Measurements from ENCODE around the gene WDR89.
"Not testable (repeated sequence)": the region's sequence is repeated elsewhere in the genome, so short reads cannot be mapped to it uniquely, and the experiment has no call there.

WDR89 gene

DNA sequence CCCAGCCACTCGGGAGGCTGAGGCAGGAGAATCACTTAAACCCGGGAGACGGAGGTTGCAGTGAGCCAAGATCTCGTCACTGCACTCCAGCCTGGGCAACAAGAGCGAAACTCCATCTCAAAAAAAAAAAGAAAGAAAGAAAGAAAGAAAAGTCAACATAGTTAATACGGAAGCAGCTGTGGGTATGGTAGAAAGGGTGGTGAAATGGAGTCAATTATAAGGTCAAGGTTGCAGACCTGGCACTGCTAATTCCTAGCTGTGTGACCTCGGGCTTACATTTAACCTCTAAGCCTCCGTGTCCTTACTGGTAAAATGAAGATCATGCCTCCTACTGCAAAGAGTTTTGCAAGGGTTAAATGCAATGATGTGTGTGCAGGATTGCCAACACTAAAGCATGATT lies 58.6 kb downstream of the WDR89 start:
- DNase-seq = not testable (repeated sequence)

DNA sequence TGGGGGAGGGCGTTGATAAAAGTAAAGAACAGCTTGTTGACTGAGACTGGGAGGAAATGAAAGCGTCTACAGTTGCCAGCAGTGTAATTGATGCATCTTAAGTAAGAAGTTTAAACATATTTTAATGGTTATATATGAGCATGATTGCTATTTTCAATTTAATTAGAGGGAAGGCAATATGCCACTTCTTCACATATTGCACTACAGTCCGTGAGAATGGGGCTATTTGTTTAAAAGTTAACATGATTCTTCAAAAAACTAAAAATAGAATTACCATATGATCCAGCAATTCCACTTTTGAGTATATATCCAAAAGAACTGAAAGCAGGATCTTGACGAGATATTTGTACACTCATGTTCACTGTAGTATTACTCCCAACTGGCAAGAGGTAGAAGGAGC lies 60.2 kb downstream of the WDR89 start:
- no peak for DNase-seq

GRCh38 chr14:63578300-63578699 lies 63.4 kb downstream of the WDR89 start:
- DNase-seq = no peak

DNA sequence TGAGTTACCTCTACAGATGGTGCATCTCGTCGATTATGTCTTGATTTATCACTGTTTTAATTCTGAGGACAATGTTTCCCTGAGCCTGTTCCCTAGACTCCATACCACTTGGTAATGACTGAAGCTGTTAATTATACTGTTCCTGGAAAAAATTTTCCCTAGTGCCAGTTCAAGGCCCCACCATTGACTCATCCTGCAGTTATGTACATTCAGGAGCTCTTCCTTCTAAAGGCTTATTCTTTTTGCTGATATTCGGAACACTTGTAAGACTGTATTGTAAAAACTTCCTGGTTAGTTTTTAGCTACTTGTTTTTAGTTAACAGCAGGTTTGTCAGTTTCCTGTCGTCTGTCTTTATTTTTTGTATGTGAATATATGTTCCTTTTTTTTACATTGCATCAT lies 68.1 kb downstream of the WDR89 start:
- DNase-seq = no peak

DNA sequence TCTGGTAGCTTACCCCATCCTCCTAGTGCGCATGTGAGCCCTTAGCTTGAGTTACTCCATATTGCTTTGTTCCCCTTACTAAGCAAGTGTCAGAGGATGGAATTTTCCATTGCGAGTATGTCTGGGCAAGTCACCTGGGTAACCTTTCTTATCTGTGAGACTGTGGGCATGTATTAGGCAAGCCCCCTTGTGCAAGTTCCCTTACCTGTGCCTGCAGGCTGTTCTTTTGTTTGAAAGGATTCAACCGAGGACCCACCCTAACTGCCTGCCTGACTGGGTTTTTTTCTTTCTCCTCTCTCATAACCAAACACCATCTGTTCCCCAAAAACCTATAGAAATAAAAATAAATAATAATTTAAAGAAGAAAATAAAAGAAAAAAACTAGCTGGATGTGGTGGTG lies 76.2 kb downstream of the WDR89 start:
- no peak for DNase-seq

- no peak for DNase-seq
Observed at GRCh38 chr14:63564318-63564717, 77.4 kb downstream of the WDR89 start.

- DNase-seq = no peak
Observed at GRCh38 chr14:63563370-63564026, 78.2 kb downstream of the WDR89 start.

DNA sequence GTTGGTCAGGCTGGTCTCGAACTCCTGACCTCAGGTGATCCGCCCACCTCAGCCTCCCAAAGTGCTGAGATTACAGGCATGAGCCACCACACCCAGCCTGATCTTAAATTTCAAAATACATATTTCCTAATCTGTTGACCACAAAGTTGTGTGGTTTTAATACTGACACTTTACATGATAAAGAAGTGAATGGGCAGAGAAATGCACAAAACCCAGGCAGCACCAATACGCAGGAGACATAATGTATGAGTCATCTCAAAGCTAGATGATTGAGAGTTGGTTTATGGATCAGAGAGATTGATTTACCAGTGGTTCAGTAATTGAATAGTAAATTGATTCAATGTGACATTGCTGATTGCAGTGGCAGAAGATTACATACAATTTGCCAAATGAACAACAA lies 79.3 kb downstream of the WDR89 start:
- DNase-seq = no peak

DNA sequence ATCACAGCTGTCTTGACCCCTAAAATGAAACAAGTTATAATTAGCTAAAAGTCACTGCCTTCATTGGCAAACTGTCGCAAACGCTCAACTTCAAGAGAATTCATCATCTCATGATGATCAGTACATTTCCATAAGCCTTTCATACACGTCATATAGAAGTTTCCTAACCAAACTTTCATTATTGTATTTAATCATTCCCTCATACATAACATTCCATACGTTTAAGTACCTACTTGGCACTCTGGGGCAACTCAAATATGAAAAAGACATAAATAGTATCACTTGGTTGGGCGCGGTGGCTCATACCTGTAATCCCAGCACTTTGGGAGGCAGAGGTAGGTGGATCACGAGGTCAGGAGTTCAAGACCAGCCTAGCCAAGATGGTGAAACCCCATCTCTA lies 86.1 kb downstream of the WDR89 start:
- DNase-seq = no peak

DNA sequence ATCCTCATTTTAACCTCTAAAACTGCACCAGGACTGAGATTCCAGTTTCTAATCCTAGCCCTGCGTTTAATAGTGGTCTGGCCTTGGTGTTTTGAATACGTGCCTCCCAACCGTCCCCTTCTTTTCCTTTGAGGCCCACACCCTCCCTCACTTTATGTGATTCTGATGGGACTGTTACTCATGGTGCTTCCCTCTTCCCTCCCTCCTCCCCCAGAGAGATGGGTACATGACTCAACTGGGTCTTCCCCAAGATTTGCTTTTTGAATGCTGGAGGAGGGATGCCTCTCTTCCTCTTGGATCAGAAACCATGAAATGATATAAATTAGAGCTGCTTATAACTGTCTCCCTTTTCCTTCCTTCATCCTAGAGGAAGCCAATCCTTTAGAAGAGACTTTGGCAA lies 90.3 kb downstream of the WDR89 start:
- DNase-seq = no peak

DNA sequence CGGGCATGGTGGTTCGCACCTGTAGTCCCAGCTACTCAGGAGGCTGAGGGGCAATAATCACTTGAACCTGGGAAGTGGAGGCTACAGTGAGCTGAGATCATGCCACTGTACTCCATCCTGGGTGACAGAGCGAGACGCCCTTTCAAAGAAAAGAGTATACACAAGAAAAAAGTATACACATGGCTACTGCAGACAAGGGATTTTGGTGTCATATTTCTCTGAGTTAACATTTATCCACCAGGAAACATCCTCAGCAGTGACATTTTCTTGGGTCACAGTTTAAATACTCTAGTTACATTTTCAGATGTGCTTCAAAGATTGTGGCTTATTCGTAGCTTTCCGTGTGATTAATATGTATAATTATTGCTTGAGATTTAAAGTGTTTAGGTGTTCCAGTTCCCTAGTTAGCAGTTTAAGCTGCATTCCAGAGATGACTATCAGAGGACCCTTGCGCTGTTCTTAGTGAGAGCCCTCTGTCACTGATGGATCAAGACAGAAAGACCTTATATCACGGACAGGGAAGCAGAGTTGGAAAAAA lies 93.8 kb downstream of the WDR89 start:
- DNase-seq = no peak

Measured in stimulated activated CD4-positive, alpha-beta T cell treated with anti-CD3 and anti-CD28 coated beads, Interleukin-4, amount 100 ng/mL, for 4 hours (primary cell).